ENCODE data around the gene CEP44.
"Not testable (repeated sequence)": the region's sequence is repeated elsewhere in the genome, so short reads cannot be mapped to it uniquely, and the experiment has no call there.

Gene CEP44

DNA sequence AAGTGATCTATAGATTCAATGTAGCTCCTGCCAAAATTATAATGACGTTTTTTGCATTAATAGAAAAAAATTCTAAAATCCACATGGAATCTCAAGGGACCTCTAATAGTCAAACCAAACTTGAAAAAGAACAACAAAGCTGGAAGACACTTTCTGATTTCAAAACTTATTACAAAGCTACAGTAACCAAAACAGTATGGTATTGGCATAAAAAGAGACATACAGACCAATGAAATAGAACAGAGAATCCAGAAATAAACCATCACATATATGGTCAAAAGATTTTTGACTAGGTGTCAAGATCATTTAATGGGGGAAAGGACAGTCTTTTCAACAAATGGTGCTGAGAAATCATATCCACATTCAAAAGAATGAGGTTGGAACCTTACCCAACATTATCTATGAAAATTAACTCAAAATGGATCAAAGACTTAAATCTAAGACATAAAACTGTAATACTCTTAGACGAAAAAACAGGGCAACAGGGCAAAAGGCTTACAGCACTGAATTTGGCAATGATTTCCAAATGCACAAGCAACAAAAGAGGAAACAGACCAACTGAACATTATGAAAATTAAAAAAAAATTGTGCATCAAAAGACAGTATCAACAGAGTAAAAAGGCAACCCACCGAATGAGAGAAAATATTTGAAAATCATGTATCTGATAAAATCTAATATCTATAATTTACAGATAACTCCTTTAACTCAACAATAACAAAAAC is 4.1 kb upstream of the CEP44 start:
- no peak for DNase-seq (ENCODE audit: low spot score)

DNA sequence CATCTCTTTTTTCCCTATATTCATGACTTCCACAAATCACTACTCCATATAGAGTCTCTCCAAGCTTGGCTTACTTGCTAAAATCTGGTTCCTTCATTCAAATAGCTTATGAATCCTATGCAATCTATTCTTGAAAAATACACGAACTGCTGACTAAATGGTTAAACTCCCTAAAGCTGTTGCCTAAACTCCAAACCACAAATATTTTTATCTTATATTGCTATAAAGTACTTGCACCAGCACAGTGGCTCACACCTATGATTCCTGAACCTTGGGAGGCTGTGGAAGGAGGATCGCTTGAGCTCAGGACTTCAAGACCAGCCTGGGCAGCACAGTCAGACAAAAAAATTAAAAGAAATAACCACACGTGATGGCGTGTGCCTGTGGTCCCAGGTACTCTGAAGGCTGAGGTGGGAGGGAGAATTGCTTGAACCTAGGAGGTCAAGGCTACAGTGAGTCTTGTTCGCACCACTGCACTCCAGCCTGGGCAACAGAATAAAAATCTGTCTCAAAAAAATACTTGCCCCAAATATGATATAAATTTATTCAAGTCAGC is 2.5 kb upstream of the CEP44 start:
- DNase-seq (ENCODE audit: low spot score) = no peak

DNA sequence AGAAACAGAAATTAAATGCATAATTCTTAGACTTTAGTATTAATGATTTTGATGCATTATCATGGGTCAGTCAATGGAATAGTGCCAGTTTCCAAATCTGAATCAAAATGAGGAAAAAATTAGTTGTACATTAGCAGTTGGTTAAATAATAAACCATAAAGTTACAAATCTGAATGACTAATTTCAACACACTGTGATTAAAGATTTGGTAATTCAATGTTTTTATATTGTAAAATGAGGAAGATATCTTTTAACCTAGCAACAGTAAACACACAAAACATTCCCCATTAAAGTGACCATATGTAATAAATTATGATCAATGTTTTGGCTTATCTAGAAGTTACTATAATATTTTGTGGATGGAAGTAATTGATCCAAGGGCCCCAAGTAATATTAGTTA is 1.8 kb upstream of the CEP44 start:
- DNase-seq (ENCODE audit: low spot score) = no peak

DNA sequence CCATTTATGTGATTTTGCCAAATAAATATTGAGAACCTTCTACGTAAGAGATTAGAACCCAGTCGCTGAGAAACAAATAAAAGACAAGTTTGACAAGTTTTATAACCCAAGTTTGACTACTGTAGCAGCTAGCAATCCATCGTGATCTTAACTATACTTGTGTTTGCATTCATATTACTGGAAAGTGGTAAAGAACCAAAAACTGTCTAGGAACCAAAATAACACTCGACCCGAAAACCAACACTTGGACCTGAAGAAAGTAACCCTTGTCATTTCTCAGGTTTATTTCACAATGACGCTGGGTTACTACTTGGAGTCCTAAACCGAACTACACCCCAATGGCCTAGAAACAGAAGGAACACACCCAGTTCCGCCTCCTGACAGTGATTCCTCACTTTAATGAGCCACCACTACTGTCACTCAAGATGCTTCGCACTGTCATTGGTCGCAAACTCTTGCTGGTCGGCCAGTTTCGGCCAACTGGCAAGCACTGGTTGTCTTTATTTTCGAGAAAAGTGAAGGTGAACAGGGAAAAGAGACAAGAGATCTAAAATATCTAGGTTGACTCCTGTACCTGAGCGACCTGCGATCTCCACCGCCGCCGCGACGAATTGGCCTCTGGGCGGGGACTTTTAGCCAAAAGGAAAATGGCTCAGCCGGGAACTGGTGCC is 740 bp upstream of the CEP44 start:
- peak; percentile 93 for DNase-seq (ENCODE audit: low spot score)

DNA sequence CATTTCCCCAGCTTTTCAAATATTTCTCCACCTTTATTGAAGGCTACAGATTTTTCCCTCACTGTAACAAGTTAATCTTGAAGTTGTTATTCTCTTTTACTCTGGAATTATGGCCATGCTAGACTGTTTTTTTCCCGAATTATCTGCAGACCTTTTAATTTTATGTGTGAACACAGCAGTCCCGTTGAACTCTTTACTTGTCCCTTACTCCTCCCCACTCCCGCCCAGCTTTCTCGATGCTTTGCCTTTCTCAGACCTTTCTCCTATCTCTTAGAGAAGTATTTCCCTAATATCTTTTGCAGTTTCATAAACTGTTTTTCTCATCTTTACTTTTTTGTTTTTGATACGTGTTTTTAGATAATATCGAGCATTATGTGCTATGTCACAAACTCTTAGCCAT is 776 bp downstream of the CEP44 start:
- DNase-seq (ENCODE audit: low spot score) = peak; percentile 57

DNA sequence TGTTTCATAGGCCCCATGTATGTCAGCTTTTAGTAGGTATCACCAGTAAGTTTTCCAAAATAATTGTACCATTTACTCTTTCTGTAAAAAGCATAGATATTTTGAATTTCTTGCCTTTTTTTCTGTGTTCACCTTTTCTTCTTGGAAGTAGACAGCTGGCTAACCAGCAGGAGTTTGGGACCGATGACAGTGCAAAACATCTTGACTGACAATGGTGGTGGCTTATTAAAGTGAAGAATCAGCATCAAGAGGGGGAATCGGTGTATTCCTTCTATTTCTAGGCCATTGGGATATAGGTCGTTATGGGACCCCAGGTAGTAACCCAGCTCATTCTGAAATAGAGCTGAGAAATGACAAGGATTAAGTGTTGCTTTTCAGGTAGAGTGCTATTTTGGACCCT is 3.2 kb downstream of the CEP44 start:
- no peak for DNase-seq (ENCODE audit: low spot score)

DNA sequence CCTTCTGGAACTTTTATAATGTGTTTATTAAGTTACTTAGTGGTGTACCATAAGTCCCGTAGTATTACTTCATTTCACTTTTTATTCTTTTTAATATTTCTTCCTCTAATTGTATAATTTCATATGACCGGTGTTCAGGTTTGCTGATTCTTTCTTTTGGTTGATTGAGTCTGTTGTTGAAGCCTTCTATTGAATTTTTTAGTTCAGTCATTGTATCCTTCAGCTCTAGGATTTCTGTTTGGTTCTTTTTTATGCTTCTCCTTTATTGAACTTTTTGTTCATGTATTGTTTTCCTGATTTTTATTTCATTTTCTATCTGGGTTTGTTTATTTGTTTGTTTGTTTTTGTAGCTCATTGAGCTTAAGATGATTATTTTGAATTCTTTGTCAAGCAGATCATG is 8.8 kb downstream of the CEP44 start:
- DNase-seq (ENCODE audit: low spot score) = no peak

DNA sequence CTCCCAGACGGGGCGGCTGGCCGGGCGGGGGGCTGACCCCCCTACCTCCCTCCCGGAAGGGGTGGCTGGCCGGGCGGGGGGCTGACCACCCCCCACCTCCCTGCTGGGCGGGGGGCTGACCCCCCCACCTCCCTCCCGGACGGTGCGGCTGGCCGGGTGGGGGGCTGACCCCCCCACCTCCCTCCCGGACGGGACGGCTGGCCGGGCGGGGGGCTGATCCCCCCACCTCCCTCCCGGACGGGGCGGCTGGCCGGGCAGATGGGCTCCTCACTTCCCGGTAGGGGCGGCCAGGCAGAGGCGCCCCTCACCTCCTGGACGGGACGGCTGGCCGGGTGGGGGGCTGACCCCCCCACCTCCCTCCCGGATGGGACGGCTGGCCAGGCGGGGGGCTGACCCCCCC is 10.9 kb downstream of the CEP44 start:
- DNase-seq (ENCODE audit: low spot score) = not testable (repeated sequence)

DNA sequence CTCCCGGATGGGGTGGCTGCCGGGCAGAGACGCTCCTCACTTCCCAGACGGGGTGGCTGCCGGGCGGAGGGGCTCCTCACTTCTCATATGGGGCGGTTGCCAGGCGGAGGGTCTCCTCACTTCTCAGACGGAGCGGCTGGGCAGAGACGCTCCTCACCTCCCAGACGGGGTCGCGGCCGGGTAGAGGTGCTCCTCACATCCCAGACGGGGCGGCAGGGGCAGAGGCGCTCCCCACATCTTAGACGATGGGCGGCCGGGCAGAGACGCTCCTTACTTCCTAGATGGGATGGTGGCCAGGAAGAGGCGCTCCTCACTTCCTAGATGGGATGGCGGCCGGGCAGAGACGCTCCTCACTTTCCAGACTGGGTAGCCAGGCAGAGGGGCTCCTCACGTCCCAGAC is 11.4 kb downstream of the CEP44 start:
- not testable (repeated sequence) for DNase-seq (ENCODE audit: low spot score)

DNA sequence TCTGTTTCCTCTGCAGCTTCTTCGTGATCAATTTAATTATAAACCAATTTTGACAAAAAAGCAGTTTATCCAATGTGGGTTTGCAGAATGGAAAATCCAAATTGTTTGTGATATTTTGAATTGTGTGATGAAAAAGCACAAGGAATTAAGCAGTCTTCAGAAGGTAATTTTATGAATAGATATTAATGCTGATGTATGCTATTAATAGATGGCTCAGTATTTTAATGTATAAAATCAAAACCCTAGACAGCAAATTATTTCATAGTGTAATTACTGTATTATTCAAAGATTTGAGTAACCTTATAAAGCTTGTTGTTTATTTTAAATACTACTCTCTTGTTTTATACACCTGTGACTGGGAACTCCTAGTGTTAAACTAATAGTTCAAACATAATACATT is 20.0 kb downstream of the CEP44 start:
- no peak for DNase-seq (ENCODE audit: low spot score)

DNA sequence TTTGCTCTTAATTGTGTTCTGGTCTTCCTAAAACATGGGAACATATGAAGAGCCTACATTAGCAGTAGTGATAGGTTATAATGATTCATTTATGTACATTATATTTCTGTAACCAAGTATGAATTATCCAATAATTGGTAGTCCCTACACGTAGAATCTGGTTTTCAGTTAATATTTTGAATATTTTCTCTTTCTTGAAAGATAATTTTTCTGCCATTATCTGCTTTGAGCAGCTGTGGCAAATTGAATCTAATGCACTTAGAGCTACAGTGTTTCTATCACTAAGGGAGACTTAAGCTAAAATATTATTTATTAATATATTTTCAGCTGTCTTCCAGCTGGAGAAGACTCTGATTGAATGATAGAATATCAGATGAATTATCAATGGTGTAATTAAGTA is 21.0 kb downstream of the CEP44 start:
- no peak for DNase-seq (ENCODE audit: low spot score)

DNA sequence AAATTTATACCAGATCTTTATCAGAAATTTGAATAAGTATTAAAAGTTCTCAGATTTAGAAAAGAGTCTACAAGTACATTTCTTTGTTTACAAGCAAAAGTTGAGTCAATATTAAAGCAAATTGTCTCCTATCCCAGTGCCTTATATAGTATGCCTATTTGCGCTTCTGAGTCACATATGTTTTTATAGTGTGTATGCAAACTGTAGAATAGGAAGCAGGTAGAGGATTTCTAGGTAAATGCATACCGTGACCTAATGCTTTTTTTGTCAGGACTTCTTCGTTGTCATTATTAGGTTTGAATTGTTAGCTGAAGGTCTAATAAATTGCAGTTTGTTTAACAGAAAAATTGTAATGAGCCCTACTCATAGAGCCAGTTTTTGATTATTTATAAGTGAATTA is 22.2 kb downstream of the CEP44 start:
- DNase-seq (ENCODE audit: low spot score) = no peak

DNA sequence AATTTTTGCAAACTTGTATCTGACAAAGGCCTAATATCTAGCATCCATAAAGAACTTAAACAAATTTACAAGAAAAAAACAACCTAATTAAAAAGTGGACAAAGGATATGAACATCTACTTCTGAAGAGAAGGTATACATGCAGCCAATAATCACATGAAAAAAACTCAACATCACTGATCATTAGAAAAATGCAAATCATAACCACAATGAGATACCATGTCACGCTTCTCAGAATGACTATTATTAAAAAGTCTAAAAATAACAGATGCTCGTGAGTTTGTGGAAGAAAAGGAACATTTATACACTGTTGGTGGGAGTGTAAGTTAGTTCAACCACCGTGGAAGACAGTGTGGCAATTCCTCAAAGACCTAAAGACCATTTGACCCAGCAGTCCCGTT is 24.0 kb downstream of the CEP44 start:
- DNase-seq (ENCODE audit: low spot score) = no peak

DNA sequence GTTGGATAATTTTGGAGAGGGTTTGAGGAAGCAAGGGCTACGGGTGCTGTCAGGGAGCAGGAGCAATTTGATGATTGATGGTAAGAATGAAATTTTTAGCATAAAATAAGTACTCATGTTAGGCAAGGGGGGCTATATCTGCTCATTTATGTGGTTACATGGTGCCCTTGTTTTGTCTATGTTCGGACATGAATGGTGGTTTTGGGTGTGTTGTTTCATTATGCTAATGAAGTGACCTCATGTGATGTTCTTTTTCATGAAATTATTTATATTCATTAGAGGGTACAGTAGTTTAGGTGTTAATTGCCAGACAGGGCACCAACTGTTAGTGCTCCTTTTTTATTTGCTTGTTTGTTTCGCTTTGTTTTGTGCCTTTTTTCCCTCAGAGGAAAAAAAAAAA is 29.3 kb downstream of the CEP44 start:
- no peak for DNase-seq (ENCODE audit: low spot score)

DNA sequence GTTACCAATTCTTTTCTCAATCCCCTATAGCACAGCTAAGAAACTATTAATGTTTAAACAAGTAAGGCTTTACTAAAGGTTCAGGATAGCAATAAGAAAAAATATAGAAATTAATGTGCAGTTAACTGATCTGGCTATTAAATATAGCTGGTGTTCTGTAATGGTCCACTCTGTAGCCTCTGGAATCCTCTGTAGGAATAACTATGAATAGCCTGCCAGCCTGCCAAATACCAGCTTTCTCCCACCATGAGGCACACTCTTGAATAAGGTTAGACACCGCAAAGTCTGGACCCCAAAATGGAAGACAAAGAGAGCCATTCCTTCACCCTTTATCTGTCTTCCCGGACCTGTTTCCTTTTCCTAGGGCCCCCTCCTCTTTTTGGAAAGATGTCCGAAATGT is 30.6 kb downstream of the CEP44 start:
- DNase-seq (ENCODE audit: low spot score) = no peak

DNA sequence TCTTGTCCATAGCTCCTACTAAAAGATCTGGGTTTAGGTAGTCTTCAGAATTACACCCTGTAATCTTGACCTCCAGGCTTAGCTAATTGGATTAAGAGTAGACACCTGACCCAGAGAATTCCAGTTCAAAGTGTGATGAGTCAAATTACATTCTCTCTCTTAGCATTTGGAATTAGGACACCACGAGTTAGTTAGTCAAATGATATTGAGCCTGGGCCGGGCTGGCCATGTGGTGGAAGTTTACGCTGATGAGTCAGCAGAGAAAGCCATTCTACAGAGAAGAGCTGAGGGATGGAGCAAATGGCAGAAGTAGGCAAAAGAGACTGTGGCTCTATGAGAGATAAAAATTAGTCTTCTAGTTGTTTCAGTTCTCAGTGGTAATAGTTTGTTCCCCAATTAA is 31.1 kb downstream of the CEP44 start:
- no peak for DNase-seq (ENCODE audit: low spot score)

DNA sequence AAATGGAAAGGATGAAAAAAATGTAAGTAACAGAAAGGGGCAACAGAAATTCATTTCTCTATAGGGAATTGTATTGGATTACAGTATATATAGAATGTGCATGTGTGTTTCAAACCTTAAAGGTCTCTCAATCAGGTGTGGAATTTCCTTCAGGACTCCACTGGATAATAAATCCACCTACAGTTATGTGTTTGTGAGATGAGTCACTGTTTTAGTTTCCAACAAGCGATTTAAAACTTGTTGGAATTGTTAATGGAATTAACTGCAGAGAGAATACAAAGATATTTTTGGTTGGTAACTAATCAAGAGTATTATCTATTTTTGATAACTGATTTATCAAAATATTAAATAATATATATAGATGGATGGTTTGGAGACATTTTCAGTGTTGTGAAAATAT is 32.8 kb downstream of the CEP44 start:
- DNase-seq (ENCODE audit: low spot score) = no peak

DNA sequence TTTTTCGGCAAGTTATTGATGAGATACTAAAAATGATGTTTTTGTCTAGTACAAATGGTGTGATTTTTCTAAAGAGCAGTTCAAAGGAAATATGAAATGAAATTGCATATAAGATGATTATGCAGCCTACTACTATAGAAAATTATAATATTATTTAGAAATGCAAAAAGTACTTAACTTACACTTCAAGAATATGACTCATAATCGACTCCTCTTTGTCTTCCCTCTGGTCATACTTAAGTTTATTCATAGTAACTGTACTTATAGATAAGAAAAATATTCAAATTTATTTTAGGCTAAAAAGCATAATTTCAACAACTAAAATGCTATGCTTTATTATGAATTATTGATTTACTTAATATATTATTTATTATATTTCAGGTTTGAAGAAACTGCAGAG is 33.2 kb downstream of the CEP44 start:
- DNase-seq (ENCODE audit: low spot score) = no peak

DNA sequence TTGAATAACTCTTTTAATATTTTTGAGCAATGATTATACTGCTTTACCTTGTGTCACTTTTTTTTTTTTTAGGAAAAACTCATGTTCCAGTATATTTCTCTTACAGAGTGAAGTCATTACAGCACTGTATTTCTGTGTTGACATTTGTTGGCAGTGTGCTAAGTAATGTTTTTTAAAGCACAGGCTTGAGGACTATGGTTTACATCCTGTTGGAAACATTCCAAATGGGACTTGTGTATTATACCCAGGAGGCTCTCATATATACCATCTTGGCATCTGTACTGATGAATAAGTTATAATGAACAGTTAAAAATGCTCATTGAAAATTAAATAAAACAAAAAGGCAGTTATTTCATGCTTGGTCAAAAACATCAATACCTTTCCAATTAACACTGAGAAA is 33.8 kb downstream of the CEP44 start:
- DNase-seq (ENCODE audit: low spot score) = no peak

DNA sequence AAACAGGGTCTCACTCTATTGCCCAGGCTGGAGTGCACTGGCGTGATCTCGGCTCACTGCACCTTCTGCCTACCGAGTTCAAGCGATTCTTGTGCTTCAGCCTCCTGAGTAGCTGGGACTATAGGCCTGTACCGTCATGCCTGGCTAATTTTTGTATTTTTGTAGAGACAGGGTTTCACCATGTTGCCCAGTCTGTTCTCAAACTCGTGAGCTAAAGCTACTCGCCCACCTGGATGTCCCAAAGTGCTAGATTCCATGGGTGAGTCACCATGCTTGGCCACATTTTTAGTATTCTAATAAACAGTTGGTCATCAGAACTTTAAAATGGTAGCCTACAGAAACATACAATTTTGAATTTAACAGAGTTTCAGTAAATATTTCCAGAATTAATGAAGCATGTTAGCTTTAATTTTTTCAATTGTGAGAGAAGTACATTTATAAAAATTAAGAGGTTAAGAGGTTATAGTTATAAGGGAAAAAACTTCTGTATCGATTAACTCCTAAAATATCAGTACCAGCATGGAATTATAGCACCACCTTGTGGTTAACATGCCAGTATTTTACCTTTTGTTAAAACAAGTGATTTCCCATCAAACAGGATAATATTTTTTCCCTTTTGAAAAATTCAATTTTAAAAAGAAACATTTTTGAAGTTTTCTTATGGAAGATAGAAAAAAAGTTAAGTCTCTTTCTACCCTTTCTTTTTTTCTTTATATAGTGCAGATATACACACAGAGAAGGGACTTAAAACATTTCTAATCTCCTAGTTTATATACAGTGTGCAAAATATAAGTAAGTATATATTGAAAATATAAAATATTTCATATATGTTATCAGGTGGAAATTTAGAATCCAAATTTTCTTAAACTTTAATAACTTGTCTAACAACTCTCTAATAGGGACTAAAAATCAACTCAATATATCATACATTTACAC is 35.4 kb downstream of the CEP44 start:
- peak; percentile 76 for DNase-seq (ENCODE audit: low spot score)

DNA sequence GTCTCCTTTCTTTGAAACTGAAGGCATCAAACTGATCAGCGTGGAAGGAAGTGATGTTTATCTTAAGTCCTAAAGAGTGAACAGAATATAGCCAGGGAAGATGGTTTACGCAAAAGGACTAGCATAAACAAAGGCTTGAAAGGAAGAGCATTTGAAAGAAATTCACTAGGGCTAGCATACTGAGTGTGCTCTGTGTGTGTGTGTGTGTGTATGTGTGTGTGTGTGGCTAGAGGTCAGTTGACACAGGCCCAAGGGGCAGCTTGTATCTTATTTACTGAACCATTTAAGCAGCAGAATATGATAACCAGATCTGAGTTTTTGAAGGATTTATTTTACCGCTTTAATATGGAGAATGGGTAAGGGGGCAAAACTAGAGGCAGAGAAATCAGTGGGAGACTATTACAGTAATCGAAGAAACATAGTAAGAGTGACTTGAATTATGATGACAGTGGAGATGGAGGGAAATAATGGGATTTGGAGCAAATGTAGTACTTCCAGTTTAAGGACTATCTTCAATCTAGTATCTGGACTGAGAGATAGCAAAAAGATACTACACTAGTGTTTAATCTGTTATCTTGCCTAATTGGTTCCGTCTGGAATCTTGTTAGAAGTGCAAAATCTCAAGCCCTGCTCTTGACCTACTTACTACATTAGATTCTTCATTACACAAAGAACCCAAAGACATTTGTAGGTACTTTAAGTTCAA is 36.9 kb downstream of the CEP44 start:
- no peak for DNase-seq (ENCODE audit: low spot score)

DNA sequence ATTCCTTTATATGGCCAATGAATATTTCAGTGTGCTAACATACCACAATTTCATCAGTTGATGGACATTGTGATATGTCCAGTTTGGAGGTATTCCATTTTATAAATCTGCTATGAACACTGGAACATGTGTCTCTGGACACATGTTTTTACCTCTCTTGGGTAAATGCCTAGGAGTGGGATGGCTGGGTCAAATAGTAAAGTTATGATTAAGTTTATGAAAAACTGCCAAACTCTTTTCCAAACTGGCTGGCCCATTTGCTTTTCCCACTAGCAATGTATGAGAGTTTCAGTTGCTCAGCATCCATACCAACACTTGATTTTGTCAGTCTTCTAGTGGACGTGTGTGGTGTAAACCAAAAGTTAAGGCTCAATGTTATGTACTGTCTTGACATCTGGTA is 40.5 kb downstream of the CEP44 start:
- DNase-seq (ENCODE audit: low spot score) = no peak

Data from hematopoietic multipotent progenitor cell treated with erythropoietin and hydrocortisone succinate and interleukin-3 and kit ligand, for 17 days (in vitro differentiated cells).